ENCODE measurements around the gene EIF1.

DNA sequence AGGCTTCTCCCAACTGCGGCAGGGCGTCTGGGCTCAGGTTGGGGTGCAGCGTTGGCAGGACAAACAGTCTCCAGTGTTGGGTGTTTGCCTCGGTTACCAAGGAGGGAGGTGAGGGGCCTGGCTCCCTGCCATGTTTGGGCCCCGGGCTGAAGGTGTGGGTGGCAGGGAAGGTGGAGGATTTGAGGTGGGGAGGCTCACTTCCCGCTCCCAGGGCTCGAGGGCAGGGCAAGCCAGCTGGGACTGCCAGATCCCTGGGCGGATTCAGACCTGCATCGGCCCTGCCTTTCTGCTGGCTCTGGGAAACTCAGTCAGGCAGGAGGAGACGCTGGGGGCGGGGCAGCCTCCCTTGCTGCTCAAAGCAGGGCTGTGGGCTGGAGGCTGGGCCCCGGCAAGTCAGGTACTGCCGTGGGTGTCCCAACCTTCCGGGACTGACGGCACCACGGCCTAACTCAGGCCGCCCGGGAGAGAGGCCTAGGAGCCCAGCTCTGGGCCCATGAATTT is 33.0 kb upstream of the EIF1 start:
- TF ChIP-seq CTCF (IDR thresholded peaks at IDR 0.05) (no peak), POLR2A (IDR thresholded peaks at IDR 0.05) (no peak)

Data from tibial nerve (tissue), 3 donors.